ENCODE measurements around the gene SHC1. TPM values are rescaled to one million over a fixed set of nuclear protein-coding genes. Genes with fewer than 3 reads are reported as not detected.

SHC1 gene
- polyA plus RNA-seq, 1 experiment: 653 TPM

GRCh38 chr1:154975409-154976059 is 5.0 kb upstream of the SHC1 start:
- CTCF ChIA-PET: interaction anchor here (1.5 to 1.8 kb wide), 2 partner anchors 86 to 116 kb away, joined by 5 to 6 read pairs; no protein-coding TSS in a partner anchor
- POLR2A ChIA-PET: no interaction called here
- Histone ChIP-seq H3K4me3 (ENCODE audit: low read depth, low read length) (peak overlapping the region; percentile 60), H3K27me3 (ENCODE audit: control insufficient read depth, insufficient read depth, low read length) (no peaks in the 10 kb centered on the region), H3K36me3 (ENCODE audit: control insufficient read depth, insufficient read depth, low read length) (no peaks in the 10 kb centered on the region)
- no peak for TF ChIP-seq CTCF (IDR thresholded peaks at IDR 0.05; ENCODE audit: insufficient read depth, low read depth, low read length)
- no peak for DNase-seq (ENCODE audit: low read depth)

GRCh38 chr1:154974808-154975408 is 4.4 kb upstream of the SHC1 start:
- Histone ChIP-seq H3K27me3 (ENCODE audit: control insufficient read depth, insufficient read depth, low read length) (no peaks in the 10 kb centered on the region), H3K36me3 (ENCODE audit: control insufficient read depth, insufficient read depth, low read length) (no peaks in the 10 kb centered on the region), H3K4me3 (ENCODE audit: low read depth, low read length) (peak overlapping the region; percentile 60)
- TF ChIP-seq CTCF (IDR thresholded peaks at IDR 0.05; ENCODE audit: insufficient read depth, low read depth, low read length): no peak
- ChIA-PET CTCF (interaction anchor here (1.3 to 3.1 kb wide), 3 partner anchors 25 to 197 kb away, joined by 3 to 17 read pairs (median 5); no protein-coding TSS in a partner anchor), POLR2A (no interaction called here)
- peak; percentile 78 for DNase-seq (ENCODE audit: low read depth)

GRCh38 chr1:154974102-154974807 is 3.7 kb upstream of the SHC1 start, which contains the start of gene CKS1B:
Gene CKS1B (plus strand): TSS chr1:154974681. CDS start chr1:154974746, 65 bp downstream.
- TF ChIP-seq CTCF (IDR thresholded peaks at IDR 0.05; ENCODE audit: insufficient read depth, low read depth, low read length): no peak
- Histone ChIP-seq H3K4me3 (ENCODE audit: low read depth, low read length) (peak within 1 kb of the TSS; percentile 70), H3K36me3 (ENCODE audit: control insufficient read depth, insufficient read depth, low read length) (no peaks in the 10 kb centered on the region), H3K27me3 (ENCODE audit: control insufficient read depth, insufficient read depth, low read length) (no peaks in the 10 kb centered on the region)
- DNase-seq (ENCODE audit: low read depth): peak; percentile 99
- CTCF ChIA-PET: interaction anchor here (0.8 to 3.1 kb wide), 4 partner anchors 9 to 198 kb away, joined by 3 to 17 read pairs (median 4); partner anchors contain the start of gene FLAD1
- POLR2A ChIA-PET: interaction anchor here (0.6 kb wide), 2 partner anchors 13 to 38 kb away, joined by 4 to 13 read pairs; no protein-coding TSS in a partner anchor

GRCh38 chr1:154973344-154974101 is 3.0 kb upstream of the SHC1 start:
- 0 out of 2 replicates have a peak, but pooled peaks have one; percentile 11 for TF ChIP-seq CTCF (IDR thresholded peaks at IDR 0.05; ENCODE audit: insufficient read depth, low read depth, low read length)
- no peaks in the 10 kb centered on the region for H3K27me3 ChIP-seq (ENCODE audit: control insufficient read depth, insufficient read depth, low read length)
- peaks cover under 1% of the 10 kb centered on the region; the same call in 1 of the 2 replicates for H3K36me3 ChIP-seq (ENCODE audit: control insufficient read depth, insufficient read depth, low read length)
- H3K4me3 ChIP-seq (ENCODE audit: low read depth, low read length): peak overlapping the region; percentile 70
- POLR2A ChIA-PET: interaction anchor here (0.6 kb wide), 2 partner anchors 12 to 37 kb away, joined by 4 to 13 read pairs; no protein-coding TSS in a partner anchor
- CTCF ChIA-PET: interaction anchor here (0.6 to 3.1 kb wide), 10 partner anchors 10 to 1420 kb away, joined by 3 to 17 read pairs (median 4); partner anchors contain the start of genes ADAM15 and FLAD1
- DNase-seq (ENCODE audit: low read depth): peak; percentile 91

Measured in BJ (cell line).